PC-3 (cell line): ENCODE results near the gene CLNK. TPM values are rescaled to one million over a fixed set of nuclear protein-coding genes. Genes with fewer than 3 reads are reported as not detected.

ENCODE experiments used
- ATAC-seq: fragments of 200-7000 bp; cut with Tn5 transposase; 2 replicates; pipeline ENCODE4 v1.9.1; 2020; ENCODE audit warnings: mild to moderate bottlenecking, moderate library complexity
- BruUV-seq: library from RNA; stranded (reverse); fragments of 400-500 nt; replicated peaks from 2 replicates; lab custom pipeline; 2021; lab: Mats Ljungman, UMichigan
- CTCF ChIA-PET: fragments of 300-600 bp; sonication (Branson Sonifier 250); formaldehyde crosslinking; loops from one replicate; lab custom pipeline; 2022; ENCODE audit warnings: antibody characterized with exemption; lab: Charles Lee
- POLR2A ChIA-PET: fragments of 300-600 bp; sonication (Branson Sonifier 250); formaldehyde crosslinking; loops from one replicate; lab custom pipeline; 2022; ENCODE audit warnings: antibody characterized with exemption; ENCODE audit not compliant: unreplicated experiment; lab: Charles Lee
- DNase-seq: peaks from one replicate; pipeline ENCODE4 v3.0.0-alpha.2; 2015
- H2AFZ ChIP-seq: fragments of 300-600 bp; sonication (generic); 2 replicates; pipeline ENCODE4 v1.6.0; 2016; ENCODE audit warnings: antibody characterized with exemption, low read length
- H3F3A ChIP-seq: fragments of 300-600 bp; sonication (generic); one replicate; pipeline ENCODE4 v1.6.0; 2017; ENCODE audit warnings: antibody characterized with exemption, low read length, control low read depth, mild to moderate bottlenecking; ENCODE audit not compliant: unreplicated experiment
- H3K27ac ChIP-seq: fragments of 300-600 bp; sonication (generic); 2 replicates; pipeline ENCODE4 v1.5.1; 2016; ENCODE audit warnings: mild to moderate bottlenecking, low read length
- H3K27me3 ChIP-seq: fragments of 300-600 bp; sonication (generic); 2 replicates; pipeline ENCODE4 v1.6.1; 2016; ENCODE audit warnings: low read length, mixed read lengths
- H3K36me3 ChIP-seq: fragments of 300-600 bp; sonication (generic); 2 replicates; pipeline ENCODE4 v1.6.1; 2016; ENCODE audit warnings: low read depth, mixed run types, low read length, mixed read lengths
- H3K4me1 ChIP-seq: fragments of 300-600 bp; sonication (generic); 2 replicates; pipeline ENCODE4 v1.5.1; 2016; ENCODE audit warnings: low read length; ENCODE audit not compliant: insufficient read depth
- H3K4me2 ChIP-seq: fragments of 300-600 bp; sonication (generic); 2 replicates; pipeline ENCODE4 v1.6.0; 2016; ENCODE audit warnings: low read length
- H3K4me3 ChIP-seq: fragments of 300-600 bp; sonication (generic); 2 replicates; pipeline ENCODE4 v1.5.1; 2016; ENCODE audit warnings: mild to moderate bottlenecking, low read length, mixed read lengths
- H3K79me2 ChIP-seq: fragments of 300-600 bp; sonication (generic); 2 replicates; pipeline ENCODE4 v1.6.1; 2017; ENCODE audit warnings: low read length, mixed read lengths
- H3K9ac ChIP-seq: fragments of 300-600 bp; sonication (generic); 2 replicates; pipeline ENCODE4 v1.6.0; 2016; ENCODE audit warnings: mild to moderate bottlenecking, low read length
- H3K9me2 ChIP-seq: fragments of 300-600 bp; sonication (generic); replicated peaks from 2 replicates; pipeline ENCODE4 v1.6.1; 2016; ENCODE audit warnings: mixed run types, low read length, mixed read lengths
- H3K9me3 ChIP-seq: fragments of 300-600 bp; sonication (generic); 2 replicates; pipeline ENCODE4 v1.6.1; 2016; ENCODE audit warnings: low read length, mixed read lengths
- H4K20me1 ChIP-seq: fragments of 300-600 bp; sonication (generic); 2 replicates; pipeline ENCODE4 v1.6.1; 2016; ENCODE audit warnings: low read length, mixed read lengths
- EZH2 ChIP-seq: fragments of 300-600 bp; sonication (generic); IDR thresholded peaks from one replicate; pipeline ENCODE4 v1.6.1; 2017; ENCODE audit warnings: antibody characterized with exemption, mild to moderate bottlenecking, low read length; ENCODE audit not compliant: unreplicated experiment
- EZH2phosphoT487 ChIP-seq: fragments of 300-600 bp; sonication (generic); IDR thresholded peaks from 2 replicates; pipeline ENCODE4 v1.6.1; 2018; ENCODE audit warnings: mild to moderate bottlenecking, antibody characterized with exemption, low read length, borderline replicate concordance
- intact Hi-C: fragments of 100-400 bp; cut with micrococcal nuclease; formaldehyde crosslinking; loops from 2 replicates; pipeline ENCODE4 v1.9.0; 2023
- total RNA-seq: library from RNA; depleted of rRNA; stranded (reverse); fragments of >200 nt; gene quantifications from 2 replicates; pipeline ENCODE4 v1.2.3, GENCODE V29; 2014
- TF ChIP-seq, protein P1 (sequence below): fragments of 300-600 bp; sonication (generic); conservative IDR thresholded peaks from 2 replicates; pipeline ENCODE4 v1.5.1; 2017; ENCODE audit warnings: antibody characterized with exemption, low read depth, mild to moderate bottlenecking, low read length

The CLNK gene
- total RNA-seq, 1 experiment from 2014 or later = not detected

DNA sequence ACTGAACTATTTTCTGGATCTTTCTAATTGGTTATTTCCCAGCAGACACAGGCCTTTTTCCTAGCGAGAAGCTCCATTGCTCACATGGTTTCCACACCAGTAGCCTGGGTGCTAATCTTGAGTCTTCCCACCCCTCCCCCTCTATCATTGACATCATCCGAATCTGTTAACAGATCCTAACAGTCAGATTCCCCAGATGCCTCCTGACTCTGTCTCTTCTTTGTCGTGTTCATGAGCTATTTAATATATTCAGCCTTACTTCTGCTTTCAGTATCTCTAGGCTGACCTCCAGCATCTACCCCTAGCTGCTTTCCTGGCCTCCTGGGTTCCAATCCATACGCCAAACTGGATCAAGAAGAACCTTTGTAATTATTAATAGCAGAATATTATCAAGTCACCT is 85.0 kb downstream of the CLNK start:
- POLR2A ChIA-PET = no interaction called here
- no peaks in the 10 kb centered on the region for H3K4me1 ChIP-seq
- TF ChIP-seq EZH2 (no peak), EZH2phosphoT487 (no peak)
- TF ChIP-seq, protein P1, sequence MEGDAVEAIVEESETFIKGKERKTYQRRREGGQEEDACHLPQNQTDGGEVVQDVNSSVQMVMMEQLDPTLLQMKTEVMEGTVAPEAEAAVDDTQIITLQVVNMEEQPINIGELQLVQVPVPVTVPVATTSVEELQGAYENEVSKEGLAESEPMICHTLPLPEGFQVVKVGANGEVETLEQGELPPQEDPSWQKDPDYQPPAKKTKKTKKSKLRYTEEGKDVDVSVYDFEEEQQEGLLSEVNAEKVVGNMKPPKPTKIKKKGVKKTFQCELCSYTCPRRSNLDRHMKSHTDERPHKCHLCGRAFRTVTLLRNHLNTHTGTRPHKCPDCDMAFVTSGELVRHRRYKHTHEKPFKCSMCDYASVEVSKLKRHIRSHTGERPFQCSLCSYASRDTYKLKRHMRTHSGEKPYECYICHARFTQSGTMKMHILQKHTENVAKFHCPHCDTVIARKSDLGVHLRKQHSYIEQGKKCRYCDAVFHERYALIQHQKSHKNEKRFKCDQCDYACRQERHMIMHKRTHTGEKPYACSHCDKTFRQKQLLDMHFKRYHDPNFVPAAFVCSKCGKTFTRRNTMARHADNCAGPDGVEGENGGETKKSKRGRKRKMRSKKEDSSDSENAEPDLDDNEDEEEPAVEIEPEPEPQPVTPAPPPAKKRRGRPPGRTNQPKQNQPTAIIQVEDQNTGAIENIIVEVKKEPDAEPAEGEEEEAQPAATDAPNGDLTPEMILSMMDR = no peak
- no peaks in the 10 kb centered on the region for H3K36me3 ChIP-seq
- no peaks in the 10 kb centered on the region for H3F3A ChIP-seq
- no peaks in the 10 kb centered on the region for H3K79me2 ChIP-seq
- H3K9ac ChIP-seq = no peak overlapping the region
- DNase-seq = no peak
- H4K20me1 ChIP-seq = no peaks in the 10 kb centered on the region
- no peak overlapping the region for H3K4me3 ChIP-seq
- H3K9me2 ChIP-seq = no peaks in the 10 kb centered on the region
- H2AFZ ChIP-seq = no peak overlapping the region
- CTCF ChIA-PET = no interaction called here
- no peak for ATAC-seq
- no peak overlapping the region for H3K4me2 ChIP-seq
- H3K27ac ChIP-seq = no peak overlapping the region
- BruUV-seq = no TSS peak
- H3K27me3 ChIP-seq = no peaks in the 10 kb centered on the region
- H3K9me3 ChIP-seq = no peaks in the 10 kb centered on the region
- intact Hi-C loops = no loop called here

DNA sequence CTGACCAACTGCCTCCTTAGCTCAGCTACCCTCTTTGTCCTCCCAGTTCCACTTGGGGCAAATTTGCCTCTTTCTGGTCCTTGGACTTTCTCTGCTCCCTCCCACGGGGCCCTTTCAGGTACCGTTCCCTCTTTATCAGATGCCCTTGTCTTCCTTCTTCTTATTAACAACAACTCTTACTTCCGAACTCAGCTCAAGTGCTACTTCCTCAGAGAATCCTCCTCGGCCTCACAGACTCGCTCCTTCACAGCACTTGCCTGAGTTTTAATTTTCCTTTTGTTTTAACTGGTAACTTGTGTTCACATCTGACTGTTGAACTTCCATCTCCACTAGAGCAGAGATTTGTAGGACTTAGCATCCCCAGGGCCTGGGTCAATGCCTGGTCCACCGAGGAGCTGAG is 85.7 kb downstream of the CLNK start:
- no peaks in the 10 kb centered on the region for H4K20me1 ChIP-seq
- H3K27me3 ChIP-seq = no peaks in the 10 kb centered on the region
- ChIA-PET CTCF (no interaction called here), POLR2A (no interaction called here)
- no peak overlapping the region for H2AFZ ChIP-seq
- DNase-seq = no peak
- BruUV-seq = no TSS peak
- H3K9me3 ChIP-seq = no peaks in the 10 kb centered on the region
- no peaks in the 10 kb centered on the region for H3K4me1 ChIP-seq
- no peaks in the 10 kb centered on the region for H3K79me2 ChIP-seq
- H3K36me3 ChIP-seq = no peaks in the 10 kb centered on the region
- no peaks in the 10 kb centered on the region for H3K9me2 ChIP-seq
- no peak overlapping the region for H3K27ac ChIP-seq
- ATAC-seq = no peak
- intact Hi-C loops = no loop called here
- H3F3A ChIP-seq = no peaks in the 10 kb centered on the region
- TF ChIP-seq EZH2 (no peak), EZH2phosphoT487 (no peak)
- TF ChIP-seq, protein P1 = no peak
- H3K4me2 ChIP-seq = no peak overlapping the region
- no peak overlapping the region for H3K4me3 ChIP-seq
- H3K9ac ChIP-seq = no peak overlapping the region

DNA sequence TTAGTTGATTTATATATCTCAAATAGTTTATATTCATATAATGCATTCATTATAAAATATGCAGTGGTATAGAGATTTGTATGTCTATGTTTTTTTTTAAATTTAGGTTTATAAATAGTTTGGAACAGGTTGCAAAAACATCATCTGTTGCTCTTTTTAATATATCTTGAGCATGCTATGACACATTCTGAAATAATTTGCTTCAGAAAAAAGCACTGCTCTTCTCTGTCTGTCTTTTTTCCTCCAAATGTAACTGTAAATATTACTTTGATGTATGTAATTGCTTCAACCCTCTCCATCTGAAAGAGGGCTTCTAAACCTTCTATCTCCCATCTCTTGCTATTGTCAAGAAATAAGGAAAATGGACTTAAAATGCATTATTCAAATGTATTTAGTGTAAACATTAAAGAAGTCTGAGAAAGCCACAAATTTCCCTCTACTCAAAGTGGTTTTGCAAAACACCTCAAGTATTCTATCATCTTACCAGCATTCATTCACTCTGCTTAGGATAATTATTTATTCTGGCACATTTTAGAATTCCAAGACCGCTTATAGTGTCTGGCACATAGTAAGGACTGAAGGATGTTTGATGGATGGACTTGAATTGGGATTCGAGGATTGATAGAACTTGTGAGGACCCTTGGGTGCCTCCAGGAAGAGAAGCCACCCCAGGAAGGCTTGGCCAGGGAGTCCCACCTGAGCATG is 87.8 kb downstream of the CLNK start:
- Histone ChIP-seq H3K36me3 (no peaks in the 10 kb centered on the region), H3K9me3 (no peaks in the 10 kb centered on the region), H2AFZ (no peak overlapping the region), H3K27ac (no peak overlapping the region), H3K4me1 (no peaks in the 10 kb centered on the region), H3K4me2 (no peak overlapping the region), H3K4me3 (no peak overlapping the region), H3K9ac (no peak overlapping the region), H3F3A (no peaks in the 10 kb centered on the region), H3K79me2 (no peaks in the 10 kb centered on the region), H4K20me1 (no peaks in the 10 kb centered on the region), H3K27me3 (no peaks in the 10 kb centered on the region), H3K9me2 (no peaks in the 10 kb centered on the region)
- DNase-seq (no peak), ATAC-seq (no peak)
- ChIA-PET CTCF (no interaction called here), POLR2A (no interaction called here)
- TF ChIP-seq EZH2 = no peak
- TF ChIP-seq, protein P1 = no peak
- TF ChIP-seq EZH2phosphoT487 = no peak
- intact Hi-C loops = no loop called here
- no TSS peak for BruUV-seq
